Measurements from ENCODE around the gene TMEM132C. TPM values are rescaled to one million over a fixed set of nuclear protein-coding genes. Genes with fewer than 3 reads are reported as not detected.

TMEM132C gene
- total and polyA plus RNA-seq, 2 of the 8 experiments (the other 6 are each of a cell fraction or from before 2014, with no cell fraction given), result 0.23 to 0.76 TPM

GRCh38 chr12:128745772-128746689 lies 479.1 kb downstream of the TMEM132C start:
- ChIA-PET CTCF (ENCODE audit: partially characterized antibody) (no interaction called here), POLR2A (ENCODE audit: partially characterized antibody) (no interaction called here)
- H3K36me3 ChIP-seq (ENCODE audit: control insufficient read depth in 2 of 4, insufficient read depth in 4 of 4, low read length in 3 of 4), result no peaks in the 10 kb centered on the region
- H4K8ac ChIP-seq (ENCODE audit: extremely low read depth, insufficient read depth, low read length), result no peak overlapping the region
- H3K23ac ChIP-seq (ENCODE audit: insufficient read length), result no peak overlapping the region
- no peak overlapping the region for H3K18ac ChIP-seq (ENCODE audit: extremely low read depth, low read length)
- H2BK20ac ChIP-seq (ENCODE audit: low read length), result no peak overlapping the region
- H3K14ac ChIP-seq (ENCODE audit: insufficient read length), result no peak overlapping the region
- H3K56ac ChIP-seq (replicated peaks; ENCODE audit: insufficient read length, low read depth, low read length), result no peak overlapping the region
- H4K20me1 ChIP-seq (replicated peaks in 1 of 2; ENCODE audit: control insufficient read depth in 1 of 2, insufficient read depth in 2 of 2, low read length in 2 of 2), result no peaks in the 10 kb centered on the region
- H3K9me3 ChIP-seq (ENCODE audit: insufficient read depth in 2 of 2, low read depth in 1 of 2, low read length in 1 of 2), result no peaks in the 10 kb centered on the region
- H4K5ac ChIP-seq (ENCODE audit: insufficient read length, low read depth, low read length), result no peak overlapping the region
- no peak overlapping the region for H2BK5ac ChIP-seq (ENCODE audit: low read depth, low read length)
- no peak overlapping the region for H2BK12ac ChIP-seq (ENCODE audit: low read depth, low read length)
- H3K23me2 ChIP-seq (ENCODE audit: low read depth, low read length), result no peaks in the 10 kb centered on the region
- H3K4ac ChIP-seq (replicated peaks; ENCODE audit: insufficient read length, low read depth, low read length), result no peak overlapping the region
- H3K79me1 ChIP-seq (ENCODE audit: low read depth, low read length), result no peaks in the 10 kb centered on the region
- H3K27me3 ChIP-seq (replicated peaks in 1 of 4; ENCODE audit: control insufficient read depth in 3 of 4, extremely low read depth in 1 of 4, insufficient read depth in 3 of 4, low read length in 3 of 4), result no peaks in the 10 kb centered on the region
- no peak overlapping the region for H2AFZ ChIP-seq (ENCODE audit: low read length)
- H3K27ac ChIP-seq (ENCODE audit: low read depth, low read length), result no peak overlapping the region
- H3K79me2 ChIP-seq (ENCODE audit: control insufficient read depth in 1 of 2, insufficient read depth in 2 of 2, low read length in 2 of 2), result no peaks in the 10 kb centered on the region
- no peak overlapping the region for H3K4me2 ChIP-seq (ENCODE audit: insufficient read depth in 1 of 2, low read depth in 2 of 2, low read length in 2 of 2)
- H2BK120ac ChIP-seq (replicated peaks; ENCODE audit: low read depth, low read length), result no peak overlapping the region
- no peak for FAIRE-seq
- H3K9ac ChIP-seq (replicated peaks in 1 of 4; ENCODE audit: extremely low read depth in 1 of 4, low read depth in 3 of 4, low read length in 3 of 4), result no peak overlapping the region
- H2BK15ac ChIP-seq (ENCODE audit: low read length), result no peak overlapping the region
- no peak for DNase-seq (ENCODE audit: low read depth in 1 of 2, low spot score in 2 of 2)
- WGBS, 2 experiments (ENCODE audit: extremely low coverage in 1 of 2, insufficient coverage in 1 of 2, insufficient read length in 1 of 2, insufficient replicate concordance in 2 of 2, low coverage in 1 of 2, low lambda C conversion rate in 2 of 2, missing lambda C conversion rate in 1 of 2), result 85% methylated on average over 11 of the region's 11 CpGs; no CpG with 5 or more reads in 1 of the 2 experiments
- H3K4me3 ChIP-seq (ENCODE audit: extremely low read depth in 1 of 4, insufficient read depth in 2 of 4, low read depth in 3 of 4, low read length in 4 of 4), result no peak overlapping the region
- no peak overlapping the region for H2AK5ac ChIP-seq (ENCODE audit: low read depth, low read length)
- no peaks in the 10 kb centered on the region for H3K4me1 ChIP-seq (replicated peaks in 1 of 4; ENCODE audit: control insufficient read depth in 3 of 4, insufficient read depth in 4 of 4, low read length in 3 of 4)
- no peak overlapping the region for H4K91ac ChIP-seq (replicated peaks; ENCODE audit: insufficient read length, low read length)
- TF ChIP-seq CTBP2 (IDR thresholded peaks at IDR 0.05; ENCODE audit: borderline replicate concordance, insufficient read depth, insufficient read length, low read length), result no peak
- TF ChIP-seq BCL11A (IDR thresholded peaks at IDR 0.05; ENCODE audit: low read depth in 2 of 2, low read length in 2 of 2), result no peak
- TF ChIP-seq TEAD4 (IDR thresholded peaks at IDR 0.05; ENCODE audit: low read depth, low read length), result no peak
- TF ChIP-seq CEBPB (IDR thresholded peaks at IDR 0.05; ENCODE audit: low read depth, low read length), result no peak
- TF ChIP-seq SIN3A (conservative IDR thresholded peaks at IDR 0.05 in 1 of 2, IDR thresholded peaks at IDR 0.05 in 1 of 2; ENCODE audit: low read depth in 1 of 2, low read length in 2 of 2), result no peak
- TF ChIP-seq, protein P1, sequence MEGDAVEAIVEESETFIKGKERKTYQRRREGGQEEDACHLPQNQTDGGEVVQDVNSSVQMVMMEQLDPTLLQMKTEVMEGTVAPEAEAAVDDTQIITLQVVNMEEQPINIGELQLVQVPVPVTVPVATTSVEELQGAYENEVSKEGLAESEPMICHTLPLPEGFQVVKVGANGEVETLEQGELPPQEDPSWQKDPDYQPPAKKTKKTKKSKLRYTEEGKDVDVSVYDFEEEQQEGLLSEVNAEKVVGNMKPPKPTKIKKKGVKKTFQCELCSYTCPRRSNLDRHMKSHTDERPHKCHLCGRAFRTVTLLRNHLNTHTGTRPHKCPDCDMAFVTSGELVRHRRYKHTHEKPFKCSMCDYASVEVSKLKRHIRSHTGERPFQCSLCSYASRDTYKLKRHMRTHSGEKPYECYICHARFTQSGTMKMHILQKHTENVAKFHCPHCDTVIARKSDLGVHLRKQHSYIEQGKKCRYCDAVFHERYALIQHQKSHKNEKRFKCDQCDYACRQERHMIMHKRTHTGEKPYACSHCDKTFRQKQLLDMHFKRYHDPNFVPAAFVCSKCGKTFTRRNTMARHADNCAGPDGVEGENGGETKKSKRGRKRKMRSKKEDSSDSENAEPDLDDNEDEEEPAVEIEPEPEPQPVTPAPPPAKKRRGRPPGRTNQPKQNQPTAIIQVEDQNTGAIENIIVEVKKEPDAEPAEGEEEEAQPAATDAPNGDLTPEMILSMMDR (IDR thresholded peaks at IDR 0.05; ENCODE audit: control extremely low read depth in 1 of 3, insufficient read depth in 1 of 3, low read depth in 1 of 3, low read length in 3 of 3), result no peak
- no peak for TF ChIP-seq FOSL1 (IDR thresholded peaks at IDR 0.05; ENCODE audit: insufficient read depth, low read depth, low read length)
- no peak for TF ChIP-seq KDM1A (IDR thresholded peaks at IDR 0.05; ENCODE audit: borderline replicate concordance, low read length)
- TF ChIP-seq GABPA (IDR thresholded peaks at IDR 0.05; ENCODE audit: borderline replicate concordance, insufficient read depth, low read length), result no peak
- TF ChIP-seq POLR2A (IDR thresholded peaks at IDR 0.05; ENCODE audit: control extremely low read depth in 1 of 2, low read depth in 2 of 2, low read length in 2 of 2), result no peak
